ENCODE data around the gene DHX32. TPM values are rescaled to one million over a fixed set of nuclear protein-coding genes. Genes with fewer than 3 reads are reported as not detected.

The DHX32 gene
- total RNA-seq, 2 experiments from 2014 or later: 9.6 to 11.1 TPM

GRCh38 chr10:125823663-125824251, 57.3 kb downstream of the DHX32 start:
- no peak overlapping the region for H3K27ac Mint-ChIP-seq
- H3K4me3 Mint-ChIP-seq: no peak overlapping the region
- peaks cover 14% of the 10 kb centered on the region for H3K36me3 Mint-ChIP-seq (ENCODE audit: low read depth)
- H3K27me3 Mint-ChIP-seq: no peaks in the 10 kb centered on the region
- H3K4me1 Mint-ChIP-seq: peaks cover 36% of the 10 kb centered on the region
- ChIA-PET CTCF (no interaction called here), POLR2A (interaction anchor here (0.7 to 2.4 kb wide), 8 partner anchors 8 to 105 kb away, joined by 3 to 20 read pairs (median 4); partner anchors contain the start of gene EDRF1)
- DNase-seq: peak; percentile 21
- no peaks in the 10 kb centered on the region for H3K9me3 Mint-ChIP-seq

GRCh38 chr10:125822878-125823662, 58.0 kb downstream of the DHX32 start, which contains the start of the genes BCCIP and UROS:
Gene BCCIP (plus strand): TSS chr10:125823546. CDS start chr10:125823558, 12 bp downstream.
Gene UROS (minus strand): TSS chr10:125823258. CDS start chr10:125816499, 6,759 bp downstream.
- Mint-ChIP-seq H3K4me3 (peak within 1 kb of the TSS; percentile 70), H3K9me3 (no peaks in the 10 kb centered on the region), H3K4me1 (peaks cover 32% of the 10 kb centered on the region), H3K27me3 (no peaks in the 10 kb centered on the region), H3K36me3 (ENCODE audit: low read depth) (peaks cover 8% of the 10 kb centered on the region), H3K27ac (no peak within 1 kb of the TSS)
- peak; percentile 91 for DNase-seq
- POLR2A ChIA-PET: interaction anchor here (0.6 to 2.4 kb wide), 10 partner anchors 9 to 104 kb away, joined by 3 to 20 read pairs (median 4); partner anchors contain the start of gene EDRF1
- CTCF ChIA-PET: interaction anchor here (0.7 kb wide), 1 partner anchor 9 kb away, joined by 3 read pairs; no protein-coding TSS in a partner anchor

- Mint-ChIP-seq H3K4me3 (no peak overlapping the region), H3K9me3 (no peaks in the 10 kb centered on the region), H3K4me1 (peaks cover 16% of the 10 kb centered on the region), H3K27me3 (no peaks in the 10 kb centered on the region), H3K36me3 (ENCODE audit: low read depth) (no peaks in the 10 kb centered on the region), H3K27ac (no peak overlapping the region)
- CTCF ChIA-PET: interaction anchor here (1.5 kb wide), 1 partner anchor 11 kb away, joined by 5 read pairs; no protein-coding TSS in a partner anchor
- POLR2A ChIA-PET: no interaction called here
- no peak for DNase-seq
Observed at GRCh38 chr10:125820701-125821100, 60.4 kb downstream of the DHX32 start.

DNA sequence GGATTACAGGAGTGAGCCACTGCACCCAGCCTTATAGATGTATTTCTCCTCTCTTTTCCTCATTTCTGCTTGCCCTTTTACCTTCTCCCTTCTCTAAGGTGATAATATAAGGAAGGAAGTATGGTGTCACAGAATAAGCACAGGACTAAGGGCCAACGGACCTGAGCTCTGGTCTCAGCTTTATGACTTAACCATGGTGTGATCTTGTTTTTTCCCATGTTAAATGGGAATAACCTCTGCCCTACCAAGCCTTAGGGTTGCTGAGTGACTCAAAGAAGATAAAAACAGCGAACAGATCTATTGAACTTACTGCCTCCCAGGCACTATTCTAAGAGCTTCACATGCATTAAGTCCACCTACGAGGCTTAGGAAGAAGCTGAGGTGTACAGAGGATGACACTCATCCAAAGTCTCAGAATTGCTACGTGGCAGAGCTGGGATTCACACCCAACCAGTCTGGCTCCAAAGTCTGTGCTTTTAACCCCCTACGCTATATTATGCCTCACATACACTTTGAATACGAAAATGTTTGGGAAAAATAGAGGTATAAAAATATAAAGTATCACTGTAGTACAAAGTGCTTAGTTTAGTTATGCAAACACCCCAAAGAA, 63.6 kb downstream of the DHX32 start:
- ChIA-PET CTCF (no interaction called here), POLR2A (no interaction called here)
- H3K4me1 Mint-ChIP-seq: peaks cover 12% of the 10 kb centered on the region
- H3K9me3 Mint-ChIP-seq: no peaks in the 10 kb centered on the region
- no peaks in the 10 kb centered on the region for H3K27me3 Mint-ChIP-seq
- no peak for DNase-seq
- H3K4me3 Mint-ChIP-seq: no peak overlapping the region
- H3K27ac Mint-ChIP-seq: no peak overlapping the region
- H3K36me3 Mint-ChIP-seq (ENCODE audit: low read depth): peaks cover 17% of the 10 kb centered on the region

GRCh38 chr10:125816548-125816947, 64.5 kb downstream of the DHX32 start:
- peaks cover 7% of the 10 kb centered on the region for H3K4me1 Mint-ChIP-seq
- no peaks in the 10 kb centered on the region for H3K27me3 Mint-ChIP-seq
- H3K9me3 Mint-ChIP-seq: no peaks in the 10 kb centered on the region
- no peak overlapping the region for H3K4me3 Mint-ChIP-seq
- POLR2A ChIA-PET: no interaction called here
- DNase-seq: no peak
- H3K36me3 Mint-ChIP-seq (ENCODE audit: low read depth): peaks cover 17% of the 10 kb centered on the region
- CTCF ChIA-PET: no interaction called here
- H3K27ac Mint-ChIP-seq: no peak overlapping the region

- H3K9me3 Mint-ChIP-seq: no peaks in the 10 kb centered on the region
- DNase-seq: no peak
- H3K4me1 Mint-ChIP-seq: peaks cover 1% of the 10 kb centered on the region
- H3K27me3 Mint-ChIP-seq: no peaks in the 10 kb centered on the region
- CTCF ChIA-PET: no interaction called here
- no peak overlapping the region for H3K27ac Mint-ChIP-seq
- POLR2A ChIA-PET: no interaction called here
- peaks cover 20% of the 10 kb centered on the region for H3K36me3 Mint-ChIP-seq (ENCODE audit: low read depth)
- H3K4me3 Mint-ChIP-seq: no peak overlapping the region
Observed at GRCh38 chr10:125815764-125816163, 65.3 kb downstream of the DHX32 start.

- Mint-ChIP-seq H3K4me1 (peaks cover 10% of the 10 kb centered on the region), H3K27ac (no peak overlapping the region), H3K9me3 (no peaks in the 10 kb centered on the region), H3K27me3 (no peaks in the 10 kb centered on the region), H3K4me3 (no peak overlapping the region), H3K36me3 (ENCODE audit: low read depth) (peaks cover 27% of the 10 kb centered on the region)
- no peak for DNase-seq
- ChIA-PET POLR2A (no interaction called here), CTCF (no interaction called here)
Observed at GRCh38 chr10:125812128-125812750, 68.9 kb downstream of the DHX32 start.

DNA sequence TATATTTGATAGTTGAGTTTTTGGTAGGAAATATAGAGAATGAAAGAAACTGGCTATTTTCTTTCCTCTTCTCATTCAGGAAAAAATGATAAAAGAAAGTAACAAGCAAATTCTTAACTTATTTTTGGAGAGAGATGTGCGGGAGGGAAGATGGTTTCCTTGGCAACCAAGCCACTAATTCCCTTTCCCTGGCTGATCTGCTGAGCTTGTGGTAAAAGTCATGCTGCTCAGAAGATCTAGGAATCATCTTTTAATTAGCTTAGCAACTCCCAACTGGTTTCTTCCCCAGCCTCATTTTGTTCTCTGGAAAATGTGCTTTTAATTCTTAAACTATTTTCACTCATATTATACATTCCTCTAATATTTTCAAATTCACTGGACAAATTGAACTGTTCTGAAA, 69.8 kb downstream of the DHX32 start:
- H3K4me3 Mint-ChIP-seq: no peak overlapping the region
- CTCF ChIA-PET: no interaction called here
- H3K4me1 Mint-ChIP-seq: peaks cover 10% of the 10 kb centered on the region
- DNase-seq: no peak
- no peaks in the 10 kb centered on the region for H3K9me3 Mint-ChIP-seq
- H3K27me3 Mint-ChIP-seq: no peaks in the 10 kb centered on the region
- peaks cover 27% of the 10 kb centered on the region for H3K36me3 Mint-ChIP-seq (ENCODE audit: low read depth)
- POLR2A ChIA-PET: no interaction called here
- no peak overlapping the region for H3K27ac Mint-ChIP-seq

GRCh38 chr10:125808047-125808446, 73.0 kb downstream of the DHX32 start:
- no peak overlapping the region for H3K27ac Mint-ChIP-seq
- ChIA-PET POLR2A (interaction anchor here (1.3 kb wide), 1 partner anchor 14 kb away, joined by 5 read pairs; the partner anchor contains the start of gene UROS), CTCF (no interaction called here)
- peaks cover 12% of the 10 kb centered on the region for H3K36me3 Mint-ChIP-seq (ENCODE audit: low read depth)
- peaks cover 10% of the 10 kb centered on the region for H3K4me1 Mint-ChIP-seq
- no peak overlapping the region for H3K4me3 Mint-ChIP-seq
- no peaks in the 10 kb centered on the region for H3K27me3 Mint-ChIP-seq
- no peak for DNase-seq
- no peaks in the 10 kb centered on the region for H3K9me3 Mint-ChIP-seq

DNA sequence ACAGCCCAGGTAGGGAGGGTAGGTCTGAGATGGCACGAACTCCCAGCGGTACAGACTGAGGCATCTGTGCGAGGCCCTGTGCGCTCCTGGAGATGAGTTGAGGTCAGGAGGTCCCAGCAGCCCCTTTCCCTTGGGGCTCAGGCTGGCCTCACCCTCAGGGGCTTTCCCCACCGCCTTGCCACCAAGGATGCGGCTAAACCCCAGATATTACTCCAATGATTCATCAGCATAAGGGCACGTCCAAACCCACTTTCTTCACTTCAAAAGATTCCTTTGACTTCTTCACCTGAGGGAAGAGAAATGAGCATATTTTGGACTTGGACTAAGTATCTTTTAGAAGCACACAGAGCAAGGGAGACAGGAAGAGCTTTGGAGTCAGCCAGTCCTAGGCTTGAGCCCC, 78.4 kb downstream of the DHX32 start:
- ChIA-PET CTCF (no interaction called here), POLR2A (no interaction called here)
- no peak for DNase-seq
- Mint-ChIP-seq H3K4me1 (peaks cover 6% of the 10 kb centered on the region), H3K9me3 (no peaks in the 10 kb centered on the region), H3K36me3 (ENCODE audit: low read depth) (no peaks in the 10 kb centered on the region), H3K4me3 (no peak overlapping the region), H3K27me3 (no peaks in the 10 kb centered on the region), H3K27ac (no peak overlapping the region)

DNA sequence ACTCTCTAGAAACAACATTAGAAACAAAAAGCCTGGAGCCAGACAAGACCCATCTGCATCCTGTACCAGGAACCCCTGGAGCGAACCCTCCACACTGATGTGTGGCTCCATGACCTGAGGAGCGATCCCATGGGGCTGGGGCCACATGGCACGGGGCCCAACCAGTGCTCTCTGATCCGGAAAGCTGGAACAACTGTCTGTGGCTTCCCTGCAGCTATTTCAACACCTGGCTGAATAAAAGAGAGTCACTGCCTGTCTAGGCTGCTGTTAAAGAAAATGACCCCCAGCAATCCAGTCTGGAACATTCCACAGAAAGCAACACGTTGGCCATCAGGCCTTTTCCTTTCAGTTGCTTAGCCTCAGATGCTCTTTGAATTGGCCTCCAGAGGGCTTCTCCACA, 79.0 kb downstream of the DHX32 start:
- Mint-ChIP-seq H3K27me3 (no peaks in the 10 kb centered on the region), H3K4me3 (no peak overlapping the region), H3K4me1 (no peaks in the 10 kb centered on the region), H3K27ac (no peak overlapping the region), H3K36me3 (ENCODE audit: low read depth) (no peaks in the 10 kb centered on the region), H3K9me3 (no peaks in the 10 kb centered on the region)
- no peak for DNase-seq
- CTCF ChIA-PET: no interaction called here
- POLR2A ChIA-PET: no interaction called here

DNA sequence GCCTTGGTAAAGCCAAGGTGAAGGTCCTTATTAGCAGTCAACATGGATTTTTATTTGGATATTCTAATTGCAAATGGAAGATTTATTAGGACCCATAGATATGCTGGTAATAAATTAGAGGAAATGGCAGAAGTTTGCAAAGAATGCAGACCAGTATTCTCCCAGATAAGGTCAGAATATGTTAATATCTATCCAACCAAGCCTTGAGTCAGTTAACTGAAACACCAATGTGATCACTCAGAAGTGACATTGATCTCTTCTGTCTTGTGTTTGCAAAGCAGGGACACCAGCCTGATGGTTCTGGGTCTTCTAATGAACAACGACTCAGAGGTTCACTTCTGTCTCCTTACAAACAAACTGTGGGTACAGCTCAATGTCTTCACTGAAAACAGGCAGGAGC, 79.5 kb downstream of the DHX32 start:
- H3K9me3 Mint-ChIP-seq: no peaks in the 10 kb centered on the region
- no peak overlapping the region for H3K27ac Mint-ChIP-seq
- CTCF ChIA-PET: no interaction called here
- H3K4me1 Mint-ChIP-seq: no peaks in the 10 kb centered on the region
- no peaks in the 10 kb centered on the region for H3K27me3 Mint-ChIP-seq
- no peaks in the 10 kb centered on the region for H3K36me3 Mint-ChIP-seq (ENCODE audit: low read depth)
- no peak for DNase-seq
- POLR2A ChIA-PET: no interaction called here
- no peak overlapping the region for H3K4me3 Mint-ChIP-seq
